Upper lobe of left lung (tissue), 4 donors: ENCODE results near the gene FAXDC2.

Source experiments
- POLR2A ChIP-seq, 4 donors: fragments of 450-650 bp; IDR thresholded peaks; one replicate each; pipeline ENCODE4 v1.5.1; 2016 to 2017; ENCODE audit warnings: antibody characterized with exemption in 4 of 4, mild to moderate bottlenecking in 2 of 4
- TF ChIP-seq, protein P1 (sequence below), 6 experiments: fragments of 450-650 bp in 4 of 6; fragments of 200-600 bp in 2 of 6; sonication (generic) in 2 of 6; IDR thresholded peaks; one replicate each; pipeline ENCODE4 v1.5.1; 2016 to 2019; ENCODE audit warnings: antibody characterized with exemption in 6 of 6

DNA sequence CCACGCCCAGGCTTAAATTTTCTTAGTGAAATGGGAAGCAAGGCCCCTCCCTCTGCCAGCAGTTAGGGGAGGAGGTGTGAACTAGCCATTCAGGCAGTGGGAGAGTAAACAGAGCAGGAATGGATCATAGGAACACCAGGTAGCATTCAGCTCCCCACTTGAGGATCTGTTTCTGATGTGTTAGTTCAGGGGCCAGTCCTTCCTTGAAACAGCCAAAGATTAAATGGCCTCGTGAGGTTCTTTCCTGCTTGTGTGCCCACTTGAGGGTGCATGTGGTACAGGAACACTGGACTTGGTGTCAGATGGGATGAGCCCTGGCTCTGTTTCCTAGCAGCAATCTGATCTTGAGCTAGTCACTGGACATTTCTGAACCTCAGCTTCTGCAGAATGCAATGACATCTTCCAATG is 21.2 kb downstream of the FAXDC2 start:
- no peak for TF ChIP-seq POLR2A (IDR thresholded peaks at IDR 0.05)
- TF ChIP-seq, protein P1, sequence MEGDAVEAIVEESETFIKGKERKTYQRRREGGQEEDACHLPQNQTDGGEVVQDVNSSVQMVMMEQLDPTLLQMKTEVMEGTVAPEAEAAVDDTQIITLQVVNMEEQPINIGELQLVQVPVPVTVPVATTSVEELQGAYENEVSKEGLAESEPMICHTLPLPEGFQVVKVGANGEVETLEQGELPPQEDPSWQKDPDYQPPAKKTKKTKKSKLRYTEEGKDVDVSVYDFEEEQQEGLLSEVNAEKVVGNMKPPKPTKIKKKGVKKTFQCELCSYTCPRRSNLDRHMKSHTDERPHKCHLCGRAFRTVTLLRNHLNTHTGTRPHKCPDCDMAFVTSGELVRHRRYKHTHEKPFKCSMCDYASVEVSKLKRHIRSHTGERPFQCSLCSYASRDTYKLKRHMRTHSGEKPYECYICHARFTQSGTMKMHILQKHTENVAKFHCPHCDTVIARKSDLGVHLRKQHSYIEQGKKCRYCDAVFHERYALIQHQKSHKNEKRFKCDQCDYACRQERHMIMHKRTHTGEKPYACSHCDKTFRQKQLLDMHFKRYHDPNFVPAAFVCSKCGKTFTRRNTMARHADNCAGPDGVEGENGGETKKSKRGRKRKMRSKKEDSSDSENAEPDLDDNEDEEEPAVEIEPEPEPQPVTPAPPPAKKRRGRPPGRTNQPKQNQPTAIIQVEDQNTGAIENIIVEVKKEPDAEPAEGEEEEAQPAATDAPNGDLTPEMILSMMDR (IDR thresholded peaks at IDR 0.05): no peak
